ENCODE results near the gene DBF4B. TPM values are rescaled to one million over a fixed set of nuclear protein-coding genes. Genes with fewer than 3 reads are reported as not detected.

DBF4B gene
- total and polyA plus RNA-seq, 2 of the 13 experiments (the other 11 are each of a cell fraction or from before 2014, with no cell fraction given) = 11.7 to 13.2 TPM

GRCh38 chr17:44775136-44775837, 66.8 kb downstream of the DBF4B start (continued):
- no peak for TF ChIP-seq KDM1A (CRISPR knock-in tag; IDR thresholded peaks at IDR 0.05)
- TF ChIP-seq SIX1 (CRISPR knock-in tag; IDR thresholded peaks at IDR 0.05; ENCODE audit: borderline replicate concordance) = no peak
- peak; percentile 18; the same call in 1 of the 2 replicates for TF ChIP-seq TARDBP (CRISPR knock-in tag; IDR thresholded peaks at IDR 0.05)
- TF ChIP-seq CSRNP1 (CRISPR knock-in tag; IDR thresholded peaks at IDR 0.05) = no peak
- peak; percentile 79 for TF ChIP-seq YY1 (IDR thresholded peaks at IDR 0.05; ENCODE audit: insufficient read depth, insufficient replicate concordance, low read depth, low read length)
- no peak for TF ChIP-seq ZUFSP (CRISPR knock-in tag; IDR thresholded peaks at IDR 0.05; ENCODE audit: borderline replicate concordance)
- peak; percentile 82; the same call in 1 of the 2 replicates for TF ChIP-seq ZNF512B (CRISPR knock-in tag; IDR thresholded peaks at IDR 0.05; ENCODE audit: borderline replicate concordance)
- TF ChIP-seq ZNF274 (CRISPR knock-in tag; IDR thresholded peaks at IDR 0.05) = peak; percentile 67; the same call in 1 of the 2 replicates
- TF ChIP-seq PBX3 (CRISPR knock-in tag; IDR thresholded peaks at IDR 0.05; ENCODE audit: borderline replicate concordance) = 0 out of 2 replicates have a peak, but pooled peaks have one; percentile 24
- no peak for TF ChIP-seq ZNF333 (CRISPR knock-in tag; IDR thresholded peaks at IDR 0.05; ENCODE audit: borderline replicate concordance)
- TF ChIP-seq FOXP4 (CRISPR knock-in tag; IDR thresholded peaks at IDR 0.05) = no peak
- TF ChIP-seq SYNCRIP (IDR thresholded peaks at IDR 0.05; ENCODE audit: insufficient read depth, low read depth, low read length) = no peak
- no peak; the same call in 1 of the 2 replicates for TF ChIP-seq CBFB (CRISPR knock-in tag; IDR thresholded peaks at IDR 0.05)
- no peak for TF ChIP-seq ZNF7 (CRISPR knock-in tag; IDR thresholded peaks at IDR 0.05)
- peak; percentile 52; the same call in 1 of the 2 replicates for TF ChIP-seq GABPB1 (CRISPR knock-in tag; IDR thresholded peaks at IDR 0.05)
- TF ChIP-seq NFKBIZ (CRISPR knock-in tag; IDR thresholded peaks at IDR 0.05) = 0 out of 2 replicates have a peak, but pooled peaks have one; percentile 7
- 0 out of 2 replicates have a peak, but pooled peaks have one; percentile 26 for TF ChIP-seq THRA (CRISPR knock-in tag; IDR thresholded peaks at IDR 0.05; ENCODE audit: borderline replicate concordance)

Data from HepG2 (cell line).